NCI-H2196 (cell line): Measurements from ENCODE around the gene SLC10A1.
"Not testable (repeated sequence)": the region's sequence is repeated elsewhere in the genome, so short reads cannot be mapped to it uniquely, and the experiment has no call there.

ENCODE experiments used
- DNase-seq: peaks from one replicate; lab custom pipeline; 2025; ENCODE audit not compliant: unreplicated experiment; lab: John Stamatoyannopoulos, UW

SLC10A1 gene

GRCh38 chr14:69796797-69797500 is at the start of gene SLC10A1:
Gene SLC10A1, minus strand, starts transcription at chr14:69797241. Its CDS starts 86 bp downstream, at chr14:69797155.
- DNase-seq, result no peak

- DNase-seq, result peak; percentile 18
Observed at GRCh38 chr14:69845787-69846186, 48.7 kb upstream of the SLC10A1 start.

- DNase-seq, result no peak
Observed at GRCh38 chr14:69845050-69845581, 48.1 kb upstream of the SLC10A1 start.

DNA sequence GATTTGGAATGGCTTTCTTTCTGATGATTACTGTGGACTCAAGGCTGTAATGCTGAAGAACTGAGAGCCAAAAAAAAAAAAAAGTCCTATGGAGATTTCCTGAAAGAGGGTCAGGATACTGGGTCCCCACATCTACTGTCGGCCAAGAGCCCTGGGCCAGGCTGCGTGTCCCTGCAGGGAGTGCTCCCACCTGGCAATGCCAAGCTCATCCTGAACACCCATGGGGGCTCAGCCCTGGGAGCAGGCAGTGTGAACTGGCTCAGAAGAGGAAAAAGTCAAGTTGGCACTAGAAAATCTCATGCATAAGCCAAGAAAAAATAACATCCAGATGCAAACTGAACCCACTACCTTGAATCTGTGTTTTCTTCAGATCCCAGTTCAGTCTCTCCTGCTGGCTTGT is 47.1 kb upstream of the SLC10A1 start:
- DNase-seq, result no peak

- DNase-seq, result no peak
Observed at GRCh38 chr14:69842686-69843420, 45.8 kb upstream of the SLC10A1 start.

- no peak for DNase-seq
Observed at GRCh38 chr14:69841656-69842055, 44.6 kb upstream of the SLC10A1 start.

DNA sequence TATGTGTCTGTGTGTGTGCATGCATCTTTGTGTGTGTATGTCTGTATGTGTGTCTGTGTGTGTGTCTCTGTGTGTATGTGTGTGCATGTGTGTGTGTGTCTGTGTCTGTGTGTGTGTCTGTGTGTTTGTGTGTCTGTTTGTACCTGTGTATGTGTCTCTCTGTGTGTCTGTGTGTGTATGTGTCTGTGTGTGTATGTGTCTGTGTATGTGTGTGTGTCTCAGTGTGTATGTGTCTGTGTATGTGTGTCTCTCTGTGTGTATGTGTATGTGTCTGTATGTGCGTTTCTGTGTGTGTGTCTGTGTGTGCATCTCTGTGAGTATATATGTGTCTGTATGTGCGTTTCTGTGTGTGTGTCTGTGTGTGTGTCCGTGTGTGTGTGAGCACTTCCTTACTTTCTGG is 42.6 kb upstream of the SLC10A1 start:
- no peak for DNase-seq

- DNase-seq, result no peak
Observed at GRCh38 chr14:69838881-69839416, 41.9 kb upstream of the SLC10A1 start.

DNA sequence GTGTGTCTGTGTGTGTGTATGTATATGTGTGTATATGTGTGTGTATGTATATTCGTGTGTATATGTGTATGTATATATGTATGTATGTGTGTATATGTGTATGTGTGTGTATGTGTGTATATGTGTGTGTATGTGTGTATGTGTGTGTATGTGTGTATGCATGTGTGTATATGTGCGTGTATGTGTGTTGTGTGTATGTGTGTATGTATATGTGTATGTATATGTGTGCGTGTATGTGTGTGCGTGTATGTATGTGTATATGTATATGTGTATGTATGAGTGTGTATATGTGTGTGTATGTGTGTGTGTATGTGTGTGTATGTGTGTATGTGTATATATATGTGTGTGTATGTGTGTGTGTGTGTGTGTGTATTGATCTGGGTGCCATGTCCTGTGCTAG is 31.8 kb upstream of the SLC10A1 start:
- DNase-seq, result no peak

GRCh38 chr14:69828354-69828753 is 31.3 kb upstream of the SLC10A1 start:
- no peak for DNase-seq

GRCh38 chr14:69827560-69827959 is 30.5 kb upstream of the SLC10A1 start:
- DNase-seq, result no peak

DNA sequence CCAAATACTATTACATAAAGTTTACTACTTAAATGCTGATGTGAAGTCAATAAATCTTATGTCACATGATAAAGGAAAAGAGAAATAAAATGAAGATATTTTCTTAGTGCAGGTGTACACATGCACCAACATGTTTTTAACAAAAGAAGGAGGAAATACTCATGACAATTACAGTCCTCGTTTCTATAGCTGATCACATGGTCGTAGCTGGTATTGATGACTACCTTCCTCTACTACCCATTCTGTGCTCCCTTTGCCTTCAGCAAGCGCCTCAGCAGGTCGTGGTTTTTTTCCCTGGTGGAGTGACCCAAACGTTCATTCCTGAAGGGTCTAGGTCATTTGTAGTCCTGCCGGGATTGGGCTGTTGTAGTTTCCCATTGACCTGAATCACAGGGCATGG is 25.4 kb upstream of the SLC10A1 start:
- DNase-seq, result no peak

- no peak for DNase-seq
Observed at GRCh38 chr14:69820991-69821390, 23.9 kb upstream of the SLC10A1 start.

DNA sequence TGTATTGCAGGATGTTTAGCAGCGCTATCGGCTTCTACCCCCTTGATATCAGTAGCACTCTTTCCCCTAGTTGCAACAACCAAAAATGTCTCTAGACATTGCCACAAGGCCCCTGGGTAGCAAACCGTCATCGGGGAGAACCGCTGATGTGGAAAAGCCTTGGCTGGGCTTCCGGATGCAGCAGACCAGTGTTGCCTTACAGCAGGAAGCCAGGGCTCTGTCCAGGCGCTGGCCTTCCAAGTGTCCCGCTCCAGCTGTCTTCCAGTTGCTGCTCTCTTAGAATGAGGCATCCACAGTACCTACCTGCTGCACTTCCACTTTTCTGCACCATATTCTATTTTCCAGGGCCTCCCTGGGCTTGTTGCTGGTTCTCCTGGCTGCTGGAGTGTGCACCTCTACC is 22.6 kb upstream of the SLC10A1 start:
- DNase-seq, result no peak

- DNase-seq, result peak; percentile 87
Observed at GRCh38 chr14:69818758-69819191, 21.7 kb upstream of the SLC10A1 start.

DNA sequence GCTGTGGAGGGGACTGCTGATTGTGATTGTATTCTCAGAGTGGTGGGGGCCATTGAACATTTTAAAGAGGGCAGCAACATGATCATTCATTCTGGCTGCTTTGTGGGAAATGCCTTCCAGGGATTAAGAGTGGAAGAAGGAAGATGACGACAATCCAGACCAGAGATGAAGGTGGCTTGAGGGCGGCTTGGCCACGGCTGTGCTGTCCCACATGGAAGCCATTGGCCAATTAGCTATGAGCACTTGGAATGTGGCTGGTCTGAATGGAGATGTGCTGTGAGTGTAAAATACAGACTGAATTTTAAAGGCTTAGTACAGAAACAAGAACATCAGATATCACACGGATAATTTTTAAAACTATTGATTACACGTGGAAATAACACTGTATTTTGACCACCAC is 19.2 kb upstream of the SLC10A1 start:
- no peak for DNase-seq

DNA sequence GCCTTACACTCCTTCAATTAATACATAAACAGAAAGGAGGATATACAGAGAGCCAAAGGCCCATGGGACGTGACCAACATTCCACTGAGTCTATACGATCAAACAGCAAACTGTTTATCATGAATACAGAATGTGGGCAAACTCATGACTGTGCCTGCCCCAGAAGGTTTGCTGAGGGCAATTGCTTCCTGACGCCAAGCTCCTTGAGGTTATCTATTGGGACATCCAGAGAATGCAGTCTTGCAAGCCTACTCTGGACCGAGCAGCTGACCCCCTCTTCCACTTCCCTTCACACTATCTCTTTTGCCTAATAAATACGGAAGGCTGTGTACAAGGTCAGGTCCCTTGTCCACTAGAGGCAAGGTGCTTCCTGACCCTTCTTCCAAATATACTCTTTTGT is 18.5 kb upstream of the SLC10A1 start:
- no peak for DNase-seq

DNA sequence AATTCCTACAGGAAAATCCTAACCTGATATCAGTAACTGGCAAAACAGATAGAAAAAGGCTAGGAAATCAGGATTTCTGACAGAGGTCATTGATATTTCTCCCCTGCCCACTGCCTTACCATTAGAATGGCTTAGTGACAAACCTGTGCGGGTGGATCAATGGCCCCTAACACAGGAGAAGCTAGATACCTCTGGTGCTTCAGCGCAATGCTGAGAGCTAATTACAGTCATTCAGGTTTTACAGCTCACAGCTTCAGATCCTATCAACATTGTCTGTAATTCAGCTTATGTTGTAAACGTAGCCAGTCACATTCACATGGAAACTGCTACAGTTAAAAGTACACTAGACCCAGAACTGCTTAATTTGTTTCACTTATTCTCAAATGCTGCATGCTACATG is 17.4 kb upstream of the SLC10A1 start:
- DNase-seq, result no peak

DNA sequence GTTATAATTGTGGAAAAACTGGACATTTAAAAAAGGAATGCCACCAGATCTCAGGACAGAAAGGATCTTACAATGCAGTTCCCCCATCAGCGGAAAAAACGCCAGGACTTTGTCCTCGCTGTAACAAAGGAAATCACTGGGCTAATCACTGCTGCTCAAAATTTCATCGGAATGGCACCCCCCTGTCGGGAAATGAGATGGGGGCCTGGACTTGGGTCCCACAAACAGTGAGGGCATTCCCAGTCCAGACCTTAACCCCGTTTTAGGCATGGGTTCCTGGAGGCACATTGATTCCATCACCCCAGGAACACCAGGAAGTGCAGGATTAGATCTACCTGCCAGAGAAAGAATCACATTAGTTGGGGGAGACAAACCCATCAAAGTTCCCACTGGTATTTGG is 16.3 kb upstream of the SLC10A1 start:
- DNase-seq, result not testable (repeated sequence)

DNA sequence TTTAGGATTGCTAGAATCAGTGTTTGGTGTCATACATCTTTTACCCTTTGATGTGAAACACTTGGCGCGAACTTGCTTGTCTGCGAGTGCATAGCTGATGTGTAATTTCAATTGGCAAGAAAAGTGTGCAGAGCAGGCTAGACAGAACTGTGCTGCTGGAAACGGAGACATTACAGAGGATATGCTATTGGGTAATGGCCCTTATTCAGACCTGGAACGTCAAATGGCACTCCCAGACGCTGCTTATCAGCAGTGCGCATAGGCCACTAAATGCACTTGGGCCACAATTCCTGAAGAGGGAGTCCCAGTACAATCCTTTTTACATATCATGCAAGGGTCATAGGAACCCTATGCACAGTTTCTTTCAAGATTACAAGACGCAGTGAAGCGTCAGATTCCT is 15.7 kb upstream of the SLC10A1 start:
- no peak for DNase-seq

- no peak for DNase-seq
Observed at GRCh38 chr14:69811868-69812252, 14.8 kb upstream of the SLC10A1 start.

- no peak for DNase-seq
Observed at GRCh38 chr14:69811227-69811867, 14.3 kb upstream of the SLC10A1 start.
